Measurements from ENCODE around the gene NAP1L5.

Gene NAP1L5, protein sequence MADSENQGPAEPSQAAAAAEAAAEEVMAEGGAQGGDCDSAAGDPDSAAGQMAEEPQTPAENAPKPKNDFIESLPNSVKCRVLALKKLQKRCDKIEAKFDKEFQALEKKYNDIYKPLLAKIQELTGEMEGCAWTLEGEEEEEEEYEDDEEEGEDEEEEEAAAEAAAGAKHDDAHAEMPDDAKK

GRCh38 chr4:88697588-88698329, at the start of gene NAP1L5:
Gene NAP1L5, minus strand, starts transcription at chr4:88697829. Its CDS starts 75 bp downstream, at chr4:88697754.
- intact Hi-C loops (cut with micrococcal nuclease): no loop called here
- Mint-ChIP-seq H3K36me3 (ENCODE audit: low read depth) (peaks cover 56% of the 10 kb centered on the region), H3K4me3 (peak within 1 kb of the TSS; percentile 82), H3K27ac (peak within 1 kb of the TSS; percentile 70), H3K4me1 (ENCODE audit: low read depth) (peaks cover 14% of the 10 kb centered on the region), H3K9me3 (peaks cover 6% of the 10 kb centered on the region), H3K27me3 (no peaks in the 10 kb centered on the region)

DNA sequence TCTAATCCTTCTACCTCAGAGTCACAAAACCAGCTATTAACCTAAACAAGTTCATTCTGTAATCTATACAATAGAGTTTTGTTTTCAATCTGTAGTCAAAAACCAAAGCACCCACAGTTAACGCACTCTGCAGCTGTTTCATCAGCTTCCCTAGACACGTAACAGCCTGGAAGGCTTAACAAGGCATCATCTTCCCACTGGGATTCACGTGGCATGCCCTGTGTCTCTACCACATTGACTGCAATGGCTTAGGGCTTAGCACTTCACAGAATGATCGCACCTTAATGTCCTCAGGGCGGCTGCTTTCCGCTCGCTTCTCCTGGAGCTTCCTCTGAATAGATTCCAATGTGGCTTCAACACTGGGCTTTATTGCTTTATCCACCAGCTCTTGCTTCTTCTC, 49.7 kb upstream of the NAP1L5 start:
- H3K4me1 Mint-ChIP-seq (ENCODE audit: low read depth): no peaks in the 10 kb centered on the region

DNA sequence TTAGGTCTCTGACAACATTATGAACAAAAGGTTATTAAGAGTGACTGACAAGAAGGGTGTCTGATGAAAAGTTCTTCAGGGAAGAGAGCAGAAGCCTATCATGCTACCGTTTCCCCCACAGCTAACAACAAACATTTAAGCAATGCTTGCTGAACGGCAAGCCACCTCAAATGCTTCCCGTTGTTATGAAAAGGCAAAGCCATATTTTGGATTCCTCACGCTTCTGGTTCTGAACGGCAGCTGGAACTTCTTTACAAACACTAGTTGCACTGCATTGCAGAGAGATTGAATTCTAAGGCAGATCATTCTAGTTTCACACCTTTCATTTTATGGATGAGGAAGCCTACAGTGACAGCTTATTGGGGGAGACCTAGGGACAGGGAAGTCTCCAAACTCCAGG, 48.6 kb upstream of the NAP1L5 start:
- intact Hi-C loops (cut with micrococcal nuclease): no loop called here
- H3K27ac Mint-ChIP-seq: no peak overlapping the region
- no peaks in the 10 kb centered on the region for H3K9me3 Mint-ChIP-seq
- no peak overlapping the region for H3K4me3 Mint-ChIP-seq
- peaks cover 77% of the 10 kb centered on the region for H3K36me3 Mint-ChIP-seq (ENCODE audit: low read depth)
- no peaks in the 10 kb centered on the region for H3K4me1 Mint-ChIP-seq (ENCODE audit: low read depth)
- no peaks in the 10 kb centered on the region for H3K27me3 Mint-ChIP-seq

More for the DNA sequence above, 49.7 kb upstream of the NAP1L5 start:
- peaks cover 88% of the 10 kb centered on the region for H3K36me3 Mint-ChIP-seq (ENCODE audit: low read depth)
- intact Hi-C loops (cut with micrococcal nuclease): no loop called here
- H3K27me3 Mint-ChIP-seq: no peaks in the 10 kb centered on the region
- no peak overlapping the region for H3K27ac Mint-ChIP-seq
- H3K9me3 Mint-ChIP-seq: no peaks in the 10 kb centered on the region
- no peak overlapping the region for H3K4me3 Mint-ChIP-seq

- H3K27ac Mint-ChIP-seq: no peak overlapping the region
- H3K4me3 Mint-ChIP-seq: no peak overlapping the region
- no peaks in the 10 kb centered on the region for H3K27me3 Mint-ChIP-seq
- no peaks in the 10 kb centered on the region for H3K4me1 Mint-ChIP-seq (ENCODE audit: low read depth)
- peaks cover 72% of the 10 kb centered on the region for H3K36me3 Mint-ChIP-seq (ENCODE audit: low read depth)
- intact Hi-C loops (cut with micrococcal nuclease): no loop called here
- H3K9me3 Mint-ChIP-seq: no peaks in the 10 kb centered on the region
These were observed 48.0 kb upstream of the NAP1L5 start for GRCh38 chr4:88745581-88746163.

DNA sequence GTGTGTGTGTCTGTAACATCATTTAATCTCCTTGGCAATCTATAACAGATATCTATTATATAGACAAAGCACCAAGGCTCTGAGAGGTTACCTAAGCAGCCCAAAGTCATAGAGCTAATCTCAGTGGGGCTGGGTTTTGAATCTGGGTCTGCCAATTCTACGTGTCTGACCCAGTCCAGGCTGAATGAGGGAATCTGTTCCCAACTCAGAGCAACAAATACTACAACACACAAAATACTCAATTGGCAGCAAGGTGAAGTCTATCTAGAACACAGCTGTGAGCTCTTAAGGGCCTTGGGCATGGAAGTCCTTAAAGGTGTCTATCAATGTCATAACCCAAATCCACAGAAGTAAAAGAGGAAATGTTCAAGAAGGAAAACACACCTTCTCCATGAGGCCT, 47.5 kb upstream of the NAP1L5 start:
- Mint-ChIP-seq H3K4me1 (ENCODE audit: low read depth) (no peaks in the 10 kb centered on the region), H3K36me3 (ENCODE audit: low read depth) (peaks cover 67% of the 10 kb centered on the region), H3K27me3 (no peaks in the 10 kb centered on the region), H3K27ac (no peak overlapping the region), H3K9me3 (no peaks in the 10 kb centered on the region), H3K4me3 (no peak overlapping the region)
- intact Hi-C loops (cut with micrococcal nuclease): no loop called here

GRCh38 chr4:88744609-88745008, 47.0 kb upstream of the NAP1L5 start:
- Mint-ChIP-seq H3K9me3 (no peaks in the 10 kb centered on the region), H3K36me3 (ENCODE audit: low read depth) (peaks cover 61% of the 10 kb centered on the region), H3K27me3 (no peaks in the 10 kb centered on the region), H3K4me1 (ENCODE audit: low read depth) (no peaks in the 10 kb centered on the region), H3K27ac (no peak overlapping the region), H3K4me3 (no peak overlapping the region)
- intact Hi-C loops (cut with micrococcal nuclease): no loop called here

DNA sequence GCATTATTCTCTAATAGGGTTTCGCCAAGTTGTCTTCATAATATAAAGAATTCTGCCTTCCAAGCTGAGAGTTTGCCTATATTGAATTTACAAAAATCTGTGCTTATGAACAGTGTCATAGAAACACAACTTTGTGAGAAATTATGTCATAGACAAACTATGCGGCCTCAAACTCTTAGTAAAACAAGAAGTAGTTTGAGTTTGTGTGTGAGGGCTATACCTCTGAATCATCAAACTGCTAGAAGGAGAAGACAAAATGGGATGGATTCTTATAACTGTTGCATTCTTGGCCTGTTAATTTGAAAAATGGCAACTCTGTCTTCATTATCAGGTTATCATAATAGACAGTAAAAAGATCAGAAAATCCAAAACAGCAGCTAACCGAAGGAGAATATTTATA, 46.1 kb upstream of the NAP1L5 start:
- intact Hi-C loops (cut with micrococcal nuclease): no loop called here
- Mint-ChIP-seq H3K27me3 (no peaks in the 10 kb centered on the region), H3K4me3 (no peak overlapping the region), H3K36me3 (ENCODE audit: low read depth) (peaks cover 55% of the 10 kb centered on the region), H3K9me3 (no peaks in the 10 kb centered on the region), H3K27ac (no peak overlapping the region), H3K4me1 (ENCODE audit: low read depth) (no peaks in the 10 kb centered on the region)

DNA sequence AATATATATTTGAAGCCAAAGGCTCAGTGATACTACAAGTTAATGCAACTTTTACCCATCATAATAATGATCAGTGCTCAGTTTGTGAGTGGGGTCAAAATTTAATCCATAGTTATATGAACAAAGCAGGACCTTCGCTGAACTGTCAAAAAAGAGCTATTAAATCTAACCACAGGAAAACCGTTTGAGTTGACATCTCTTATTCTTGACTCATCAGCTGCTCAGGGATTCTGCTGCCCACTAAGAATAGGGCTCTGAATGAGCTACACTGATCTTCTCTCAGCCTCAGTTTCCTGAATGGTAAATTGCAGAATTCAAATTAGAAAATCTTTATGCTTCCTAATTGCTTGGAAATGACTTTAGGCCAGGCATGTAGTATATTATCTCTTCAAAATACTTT, 44.9 kb upstream of the NAP1L5 start:
- Mint-ChIP-seq H3K4me3 (no peak overlapping the region), H3K4me1 (ENCODE audit: low read depth) (peaks cover 2% of the 10 kb centered on the region), H3K27ac (no peak overlapping the region), H3K36me3 (ENCODE audit: low read depth) (peaks cover 55% of the 10 kb centered on the region), H3K27me3 (no peaks in the 10 kb centered on the region), H3K9me3 (no peaks in the 10 kb centered on the region)
- intact Hi-C loops (cut with micrococcal nuclease): no loop called here

GRCh38 chr4:88738180-88738579, 40.6 kb upstream of the NAP1L5 start:
- H3K4me3 Mint-ChIP-seq: no peak overlapping the region
- intact Hi-C loops (cut with micrococcal nuclease): no loop called here
- H3K9me3 Mint-ChIP-seq: no peaks in the 10 kb centered on the region
- no peaks in the 10 kb centered on the region for H3K27me3 Mint-ChIP-seq
- H3K4me1 Mint-ChIP-seq (ENCODE audit: low read depth): peaks cover 6% of the 10 kb centered on the region
- peaks cover 33% of the 10 kb centered on the region for H3K36me3 Mint-ChIP-seq (ENCODE audit: low read depth)
- H3K27ac Mint-ChIP-seq: no peak overlapping the region

DNA sequence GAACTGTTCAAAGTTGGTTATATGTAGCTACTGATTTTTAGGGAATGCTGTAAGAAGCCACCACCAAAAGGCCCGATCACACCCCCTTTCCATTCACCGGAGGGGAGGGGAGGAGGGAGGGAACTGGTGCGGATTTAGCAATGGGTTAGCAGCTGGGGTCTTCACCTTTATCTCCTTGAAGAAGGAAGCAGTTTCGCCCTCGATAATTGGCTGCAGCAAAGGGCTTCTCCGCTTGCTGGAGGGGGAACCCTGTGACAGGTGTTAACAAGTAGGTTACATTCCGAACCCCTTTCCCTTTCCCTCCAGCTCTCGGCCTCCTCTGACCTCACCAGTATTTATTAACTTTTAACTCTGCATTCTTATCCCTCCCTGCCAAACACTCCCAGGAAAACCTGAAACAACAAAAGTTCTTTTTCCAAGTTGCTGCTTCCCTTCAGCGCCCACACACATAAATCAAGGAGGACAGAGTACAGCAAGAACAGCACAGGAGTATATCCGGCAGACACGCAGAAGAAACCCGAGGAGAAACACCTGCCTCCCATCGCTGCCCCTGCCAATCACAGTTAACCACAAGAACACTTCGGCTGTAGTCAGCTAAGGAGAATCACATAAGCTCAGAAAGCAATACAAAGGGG, 39.8 kb upstream of the NAP1L5 start:
- H3K36me3 Mint-ChIP-seq (ENCODE audit: low read depth): peaks cover 33% of the 10 kb centered on the region
- intact Hi-C loops (cut with micrococcal nuclease): no loop called here
- H3K27me3 Mint-ChIP-seq: no peaks in the 10 kb centered on the region
- no peak overlapping the region for H3K4me3 Mint-ChIP-seq
- peaks cover 6% of the 10 kb centered on the region for H3K4me1 Mint-ChIP-seq (ENCODE audit: low read depth)
- no peak overlapping the region for H3K27ac Mint-ChIP-seq
- no peaks in the 10 kb centered on the region for H3K9me3 Mint-ChIP-seq

DNA sequence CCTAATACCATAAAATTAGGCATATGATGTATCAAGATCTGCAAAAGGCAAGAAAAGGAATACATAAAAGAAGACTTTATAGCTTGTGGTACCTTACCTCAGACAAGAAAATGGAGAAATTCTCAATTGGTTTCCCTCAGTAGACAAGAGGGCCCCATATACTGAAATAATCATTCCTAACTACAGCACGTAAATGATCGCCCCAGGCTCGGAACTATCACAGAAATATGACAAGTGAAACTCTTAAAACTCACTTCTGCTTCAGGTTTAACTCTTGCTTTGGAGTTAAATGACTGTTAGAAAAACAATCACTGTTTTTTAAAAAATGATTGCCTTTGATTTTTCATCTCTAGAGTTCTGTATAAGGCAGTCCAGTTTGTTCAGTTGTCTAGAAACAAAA, 38.6 kb upstream of the NAP1L5 start:
- no peak overlapping the region for H3K4me3 Mint-ChIP-seq
- intact Hi-C loops (cut with micrococcal nuclease): no loop called here
- H3K9me3 Mint-ChIP-seq: no peaks in the 10 kb centered on the region
- H3K27ac Mint-ChIP-seq: no peak overlapping the region
- H3K36me3 Mint-ChIP-seq (ENCODE audit: low read depth): peaks cover 37% of the 10 kb centered on the region
- no peaks in the 10 kb centered on the region for H3K27me3 Mint-ChIP-seq
- H3K4me1 Mint-ChIP-seq (ENCODE audit: low read depth): peaks cover 6% of the 10 kb centered on the region

DNA sequence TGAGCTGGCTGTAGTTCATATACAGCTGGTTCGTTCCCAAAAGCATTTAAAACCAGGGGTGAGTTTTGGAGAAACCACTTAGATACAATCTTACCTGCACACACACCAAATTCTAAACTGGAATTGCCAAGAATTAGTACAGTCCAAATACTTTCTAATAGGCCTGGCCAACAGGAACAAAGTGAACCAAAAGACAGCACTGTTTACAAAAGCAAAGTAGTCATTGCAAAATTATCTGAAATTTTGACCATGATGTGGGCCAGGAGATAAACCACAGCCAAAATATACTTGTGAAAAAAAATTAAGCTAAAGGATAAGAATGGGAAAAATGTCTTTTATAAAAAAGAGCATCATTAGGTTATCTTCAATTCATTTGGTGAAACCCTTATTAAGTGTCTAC, 37.9 kb upstream of the NAP1L5 start:
- no peaks in the 10 kb centered on the region for H3K27me3 Mint-ChIP-seq

DNA sequence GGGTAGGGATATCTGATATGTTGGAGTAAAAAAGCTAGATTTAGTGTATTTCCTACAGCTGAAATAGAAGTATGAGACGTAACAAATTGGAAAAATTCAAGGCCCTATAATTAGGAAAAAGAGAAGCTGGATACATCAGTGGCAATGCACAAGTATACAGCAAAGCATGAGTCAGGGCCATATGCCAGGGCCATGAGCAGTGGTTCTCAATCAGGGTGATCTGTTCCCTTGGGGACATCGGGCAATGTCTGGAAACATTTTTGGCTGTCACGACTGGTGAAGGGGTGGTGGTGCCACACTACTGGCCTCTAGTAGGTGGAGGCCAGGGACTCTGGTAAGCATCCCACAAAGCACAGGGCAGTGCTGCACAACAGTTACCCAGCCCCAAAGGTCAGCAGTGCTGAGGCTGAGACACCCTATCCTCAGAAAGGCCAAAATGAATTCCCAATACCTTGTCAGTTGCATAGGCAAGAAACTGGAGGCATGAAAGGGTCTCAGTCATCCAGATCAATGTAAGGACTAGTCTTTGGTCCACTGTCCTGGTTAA, 36.8 kb upstream of the NAP1L5 start:
- H3K36me3 Mint-ChIP-seq (ENCODE audit: low read depth): peaks cover 55% of the 10 kb centered on the region
- intact Hi-C loops (cut with micrococcal nuclease): no loop called here

More for the DNA sequence above, 37.9 kb upstream of the NAP1L5 start:
- intact Hi-C loops (cut with micrococcal nuclease): no loop called here
- no peak overlapping the region for H3K4me3 Mint-ChIP-seq
- no peak overlapping the region for H3K27ac Mint-ChIP-seq
- H3K36me3 Mint-ChIP-seq (ENCODE audit: low read depth): peaks cover 44% of the 10 kb centered on the region
- peaks cover 6% of the 10 kb centered on the region for H3K4me1 Mint-ChIP-seq (ENCODE audit: low read depth)
- no peaks in the 10 kb centered on the region for H3K9me3 Mint-ChIP-seq

More for the DNA sequence above, 36.8 kb upstream of the NAP1L5 start:
- Mint-ChIP-seq H3K9me3 (no peaks in the 10 kb centered on the region), H3K4me1 (ENCODE audit: low read depth) (peaks cover 6% of the 10 kb centered on the region), H3K27ac (no peak overlapping the region), H3K27me3 (no peaks in the 10 kb centered on the region), H3K4me3 (no peak overlapping the region)

Measured in dendritic cell treated with granulocyte-macrophage colony-stimulating factor and Interleukin-4, amounts not matched to agents 40 ng/mL and 50 ng/mL, for 4 days (primary cell).